GM21619 (cell line): ENCODE measurements around the gene CKAP2L.

ENCODE experiments used
- ATAC-seq: cut with Tn5 transposase; IDR thresholded peaks from one replicate; pipeline ENCODE4 v1.9.1; 2021; ENCODE audit not compliant: unreplicated experiment

Gene CKAP2L

DNA sequence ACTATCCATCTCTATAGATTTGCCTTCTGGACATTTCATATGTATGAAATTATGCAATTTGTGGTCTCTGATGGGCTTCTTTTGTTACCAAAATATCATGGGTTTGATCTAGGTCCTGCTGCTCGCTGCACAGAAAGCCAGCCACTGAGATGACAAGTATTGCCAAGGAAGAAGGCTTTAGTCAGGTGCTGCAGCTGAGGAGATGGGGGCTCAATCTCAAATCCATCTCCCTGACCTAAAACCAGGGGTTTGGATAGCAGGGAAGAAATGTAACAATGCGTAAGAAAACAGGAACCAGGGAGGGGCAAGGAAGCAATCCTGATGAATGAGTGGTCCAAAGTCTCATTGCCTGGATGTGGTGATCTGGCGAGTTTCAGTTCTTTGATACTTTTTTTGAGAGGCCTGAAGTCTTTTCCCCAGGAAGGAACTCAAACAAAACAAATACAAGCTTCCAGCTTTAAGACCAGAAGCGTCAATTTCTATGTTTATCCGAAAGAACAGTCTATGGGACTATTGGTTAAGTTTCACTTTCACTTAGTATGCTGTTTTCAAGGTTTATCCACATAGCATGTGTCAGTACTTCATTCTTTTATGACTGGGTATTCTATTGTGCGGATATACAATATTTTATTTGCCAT lies 3.4 kb upstream of the CKAP2L start:
- ATAC-seq: no peak

DNA sequence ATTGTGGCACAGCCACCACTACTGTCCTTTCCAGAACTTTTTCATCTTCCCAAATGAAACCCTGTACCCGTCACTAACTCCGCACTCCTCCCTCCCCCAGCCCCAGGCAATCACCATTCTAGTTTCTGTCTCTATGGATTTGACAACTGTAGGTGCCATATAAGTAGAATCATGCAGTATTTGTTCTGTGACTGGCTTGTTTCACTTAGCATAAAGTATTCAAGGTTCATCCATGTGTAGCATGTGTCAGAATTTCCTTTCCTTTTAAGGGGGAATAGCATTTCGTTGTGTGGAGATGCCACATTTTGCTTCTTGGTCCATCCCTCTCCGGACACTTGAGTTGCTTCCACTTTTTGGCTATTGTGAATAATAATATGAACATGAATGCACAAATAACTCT lies 842 bp upstream of the CKAP2L start:
- ATAC-seq: no peak

DNA sequence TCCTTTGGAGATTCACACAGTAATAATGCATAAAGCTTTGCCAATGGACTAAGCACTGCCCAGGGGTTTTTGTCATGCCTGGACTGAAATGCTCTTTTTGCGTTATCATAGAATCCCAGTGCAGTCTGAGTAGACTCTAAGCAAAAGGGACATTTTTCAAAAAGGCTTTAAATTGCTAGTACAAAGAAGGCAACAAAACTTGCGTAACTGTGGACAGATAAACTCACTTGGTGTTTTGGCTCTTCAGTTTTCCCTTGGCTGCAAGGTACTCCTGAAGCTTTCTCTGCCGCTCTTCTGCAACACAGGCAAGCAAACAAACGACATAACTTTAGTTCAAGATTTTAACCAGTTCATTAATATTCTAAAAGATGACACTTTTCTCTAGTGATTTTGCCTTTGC lies 2.1 kb downstream of the CKAP2L start:
- no peak for ATAC-seq

DNA sequence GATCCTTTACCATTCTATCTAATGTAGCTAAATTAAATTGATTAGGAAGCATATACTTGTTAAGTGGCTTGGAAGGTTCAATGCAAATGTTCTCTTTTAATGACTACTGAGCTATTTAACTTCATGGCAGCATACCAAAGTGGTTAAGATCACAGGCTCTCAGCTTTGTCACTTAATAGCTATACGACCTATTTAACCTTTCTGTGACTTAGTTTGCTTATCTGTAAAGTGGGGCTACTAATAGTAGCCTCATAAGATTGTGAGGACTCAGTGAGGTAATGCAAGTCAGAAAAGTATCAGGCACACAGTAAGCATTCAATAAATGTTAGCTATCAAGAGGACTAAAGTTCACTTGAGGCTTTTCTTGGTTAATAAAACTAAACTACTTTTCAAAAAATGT lies 4.3 kb downstream of the CKAP2L start:
- no peak for ATAC-seq

DNA sequence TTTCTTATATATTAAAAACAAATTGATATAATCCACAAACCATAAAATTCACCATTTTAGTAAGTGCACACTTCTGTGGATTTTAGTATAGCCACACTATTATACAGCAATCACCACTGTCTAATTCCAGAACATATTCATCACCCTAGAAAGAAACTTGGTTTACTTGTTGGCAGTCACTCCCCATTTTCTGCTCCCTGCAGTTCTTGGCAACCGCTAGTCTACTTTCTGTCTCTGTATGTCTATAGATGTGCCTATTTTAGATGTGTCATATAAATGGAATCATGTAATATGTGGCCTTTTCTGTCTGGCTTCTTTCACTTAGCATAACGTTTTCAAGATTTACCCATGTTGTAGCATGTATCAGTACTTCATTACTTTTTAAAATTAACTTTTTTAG lies 5.7 kb downstream of the CKAP2L start:
- no peak for ATAC-seq

DNA sequence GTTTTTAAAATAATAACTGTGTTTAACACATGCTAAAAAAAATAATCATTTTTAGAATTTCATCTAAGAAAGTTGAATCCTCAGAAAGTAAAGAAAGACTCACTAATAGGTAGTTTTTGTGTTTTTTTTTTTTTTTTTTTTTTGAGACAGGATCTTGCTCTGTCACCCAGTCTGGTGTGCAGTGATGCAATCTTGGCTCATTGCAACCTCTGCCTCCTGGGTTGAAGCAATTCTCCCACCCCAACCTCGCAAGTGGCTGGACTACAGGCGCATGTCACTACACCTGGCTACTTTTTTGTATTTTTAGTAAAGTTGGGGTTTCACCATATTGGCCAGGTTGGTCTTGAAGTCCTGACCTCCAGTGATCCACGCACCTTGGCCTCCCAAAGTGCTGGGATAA lies 7.1 kb downstream of the CKAP2L start:
- ATAC-seq: no peak

DNA sequence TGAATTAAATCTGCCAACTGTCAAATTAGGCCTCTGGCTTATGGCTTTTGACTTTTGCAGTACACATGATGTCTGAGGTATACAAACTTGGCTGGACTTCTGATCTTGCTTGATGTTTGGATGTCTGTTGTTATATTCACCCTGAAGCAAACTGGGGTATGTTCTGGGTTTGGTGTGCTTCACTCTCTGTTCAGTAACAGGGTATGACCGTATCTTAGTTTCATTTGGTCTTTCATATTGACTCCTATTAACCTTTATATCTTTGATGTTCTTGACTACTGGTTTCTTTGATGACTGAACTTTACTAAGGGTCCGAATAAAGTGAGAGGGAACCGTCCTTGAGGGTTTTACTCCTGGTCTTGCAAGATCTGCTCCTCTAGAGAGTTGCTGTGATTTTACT lies 8.2 kb downstream of the CKAP2L start:
- no peak for ATAC-seq

DNA sequence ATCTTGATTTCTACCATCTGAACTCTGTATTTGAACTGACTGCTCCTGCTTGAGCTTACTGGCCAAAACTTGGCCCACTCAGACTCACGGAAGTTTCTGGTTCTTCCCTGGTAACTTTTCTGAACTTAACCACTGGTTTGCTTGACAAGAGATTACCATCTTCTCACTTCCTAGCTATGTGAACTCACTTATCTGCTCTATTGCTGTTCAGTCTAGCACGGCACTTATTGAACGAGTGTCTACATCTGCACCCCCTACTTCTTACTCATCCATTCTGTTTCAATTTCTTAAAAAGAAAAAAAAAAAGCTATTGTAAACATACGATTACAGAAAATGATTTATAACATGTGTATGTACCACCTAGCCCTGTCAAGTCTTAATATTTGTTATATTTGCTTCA lies 9.0 kb downstream of the CKAP2L start:
- ATAC-seq: no peak

DNA sequence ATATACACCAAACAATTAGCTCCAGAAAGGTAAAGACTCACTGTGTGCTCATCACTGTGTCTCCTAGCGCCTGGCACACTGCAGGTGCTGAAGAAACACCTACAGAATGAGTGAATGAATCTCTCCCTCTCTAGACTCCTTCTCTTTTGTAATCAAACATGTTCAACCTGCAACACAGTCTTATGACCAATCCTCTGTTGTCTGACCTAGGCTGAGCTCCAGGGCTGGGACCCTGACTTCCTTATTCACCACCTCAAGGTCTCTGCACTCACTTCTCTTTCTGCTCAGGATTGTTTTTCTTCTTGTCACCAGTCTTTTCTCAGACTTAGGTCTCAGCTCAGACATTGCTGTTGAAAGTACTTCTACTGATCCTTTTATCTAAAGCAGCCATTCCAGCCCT lies 9.8 kb downstream of the CKAP2L start:
- no peak for ATAC-seq

DNA sequence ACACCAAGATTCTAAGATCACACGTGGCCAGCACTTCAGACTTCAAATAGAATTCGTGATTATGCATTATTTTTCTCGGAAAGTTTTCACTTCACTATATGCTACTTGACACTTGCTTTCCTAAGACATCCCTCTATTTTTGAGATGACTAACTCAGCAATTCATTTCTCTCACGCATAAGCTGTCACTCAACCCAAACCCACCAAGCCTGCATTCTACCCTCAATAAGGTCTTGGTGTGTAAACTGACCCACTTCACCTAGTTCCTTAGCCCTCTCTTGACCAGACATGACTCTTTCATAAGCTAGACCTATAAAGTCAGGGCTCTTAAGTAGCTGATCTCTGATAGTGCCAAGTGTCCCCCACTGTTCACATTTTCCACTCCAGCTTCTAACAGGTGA lies 11.7 kb downstream of the CKAP2L start:
- no peak for ATAC-seq

DNA sequence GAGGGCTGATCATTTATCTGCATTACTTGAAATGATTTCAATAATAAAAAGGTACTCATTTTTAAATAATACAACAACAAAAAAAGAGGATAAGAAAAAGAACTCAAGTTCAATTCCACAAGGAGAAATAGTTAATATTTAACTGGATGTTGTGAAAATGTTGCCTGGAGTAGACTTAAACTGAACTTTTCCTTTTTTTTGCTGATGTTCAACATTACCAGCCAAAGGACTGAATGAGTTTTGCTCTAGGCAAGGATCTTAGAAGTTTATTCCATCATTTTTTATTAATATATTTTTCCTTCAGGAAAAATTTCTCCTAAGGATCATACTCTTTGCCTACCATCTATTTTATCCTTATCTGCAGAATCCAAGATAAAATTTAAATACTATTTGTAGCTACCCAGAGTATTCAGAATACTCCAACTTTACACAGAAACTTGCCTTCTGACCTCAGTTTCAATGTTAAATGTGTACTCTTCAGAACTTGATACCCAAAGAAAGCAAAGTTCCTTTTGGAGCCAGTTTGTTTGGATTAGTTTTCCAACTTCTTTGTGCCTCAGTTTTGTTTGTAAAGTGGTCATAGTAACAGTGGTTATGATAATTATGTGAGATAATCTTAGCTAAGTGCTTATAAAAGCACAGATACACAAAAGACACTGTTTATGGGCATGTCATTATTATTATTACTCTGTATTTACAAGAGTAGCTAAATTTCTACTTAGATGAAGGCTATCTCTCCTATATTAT lies 12.8 kb downstream of the CKAP2L start:
- no peak for ATAC-seq

DNA sequence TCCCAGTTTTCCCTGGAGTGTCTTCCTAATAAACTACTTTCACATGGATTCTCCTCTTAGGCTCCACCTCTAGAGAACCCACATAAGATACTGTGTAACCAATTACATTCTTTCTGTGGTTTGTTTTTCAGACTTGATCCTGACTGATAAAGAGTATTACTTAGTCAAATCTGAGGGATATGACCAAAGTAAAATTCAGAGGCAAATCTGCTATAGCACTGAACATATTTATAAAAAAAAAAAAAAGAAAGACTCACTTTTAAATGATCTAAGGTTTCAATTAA lies 13.9 kb downstream of the CKAP2L start:
- no peak for ATAC-seq

DNA sequence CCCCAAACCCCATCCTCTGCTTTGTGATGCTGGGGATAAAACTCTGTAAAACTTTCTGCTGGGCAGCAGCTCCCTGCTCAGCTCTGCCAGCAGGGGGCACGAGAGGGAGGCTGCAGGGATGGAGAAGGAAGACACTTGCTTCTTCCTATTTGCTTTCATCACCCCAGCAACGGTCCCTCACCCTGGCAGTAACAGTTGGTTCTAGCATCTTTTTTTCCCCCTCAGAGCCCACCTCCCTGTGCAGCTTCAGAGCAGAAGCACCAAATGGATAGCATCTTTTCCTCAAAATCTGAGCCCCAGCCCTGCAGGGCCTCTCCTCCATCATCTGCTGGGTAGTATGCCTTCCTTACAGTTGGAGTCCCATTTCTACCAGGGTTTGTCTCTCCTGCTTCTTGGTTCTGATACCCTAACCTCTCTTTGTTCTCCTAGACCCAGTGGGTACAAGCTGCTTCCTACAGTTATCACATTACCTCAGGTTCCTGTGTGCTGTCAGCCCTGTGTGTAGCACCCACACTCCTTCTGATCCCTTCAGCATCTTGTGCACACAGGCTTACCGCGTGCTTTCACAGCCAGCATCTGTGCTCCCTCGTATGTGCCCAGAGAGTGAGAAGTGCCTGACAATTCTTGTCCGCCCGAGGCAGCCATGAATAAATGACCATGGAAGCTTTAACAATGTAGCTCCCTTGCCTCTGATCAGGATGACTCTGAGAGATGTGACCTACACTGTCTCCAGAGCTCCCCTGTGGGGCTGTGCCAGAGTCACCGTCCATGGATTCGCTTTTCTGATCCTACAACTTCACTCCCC lies 14.5 kb downstream of the CKAP2L start:
- ATAC-seq: no peak

DNA sequence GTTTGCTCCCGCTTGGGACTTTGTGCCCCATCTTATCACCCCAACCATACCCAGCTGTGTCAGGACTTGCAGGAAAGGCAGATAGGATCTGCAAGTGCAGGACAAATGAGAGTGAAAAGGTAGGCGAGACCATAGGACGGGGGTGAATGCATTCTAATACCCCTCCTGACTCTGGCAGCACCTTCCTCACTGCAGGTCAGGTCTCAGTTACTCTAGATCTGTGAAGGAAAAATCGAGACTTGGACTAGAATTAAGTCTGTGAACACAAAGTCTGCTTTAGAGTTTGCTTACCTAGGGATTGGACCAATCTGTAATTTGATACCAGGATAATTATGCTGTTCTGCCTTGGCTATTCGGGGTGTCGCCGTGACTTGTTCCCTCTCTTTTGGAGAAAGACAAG lies 23.9 kb downstream of the CKAP2L start:
- no peak for ATAC-seq

DNA sequence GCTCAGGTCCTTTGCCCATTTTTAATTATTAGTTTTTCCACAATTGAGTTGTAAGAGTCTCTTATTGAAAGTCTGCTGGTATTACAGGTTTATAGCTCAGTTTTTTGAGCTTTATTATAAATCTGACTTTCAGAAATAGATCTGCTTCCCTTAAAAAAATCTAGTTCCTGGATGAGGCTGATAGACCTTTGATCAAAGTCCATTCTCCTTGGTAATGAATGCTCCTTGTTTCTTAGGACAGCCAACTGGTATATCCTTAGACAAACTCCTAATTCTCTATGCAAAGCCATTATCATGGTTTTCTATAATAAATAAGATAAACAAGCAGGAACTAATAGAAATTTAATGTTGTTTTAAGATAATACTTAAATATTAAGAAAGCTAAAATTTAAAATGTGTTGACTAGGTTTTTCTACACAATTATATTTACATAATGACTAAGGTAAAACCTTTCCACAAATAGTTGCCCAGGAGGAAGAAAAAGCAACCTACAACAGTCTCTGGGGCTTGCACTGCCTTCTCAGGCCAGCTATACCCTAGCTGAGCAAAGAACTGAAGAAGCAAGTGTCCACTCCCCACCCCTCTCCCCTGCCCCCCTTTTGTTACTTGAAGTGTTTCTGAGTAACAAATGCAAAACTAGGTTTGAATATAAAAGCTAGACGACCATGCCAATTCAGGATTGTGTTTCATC lies 26.7 kb downstream of the CKAP2L start:
- ATAC-seq: no peak

DNA sequence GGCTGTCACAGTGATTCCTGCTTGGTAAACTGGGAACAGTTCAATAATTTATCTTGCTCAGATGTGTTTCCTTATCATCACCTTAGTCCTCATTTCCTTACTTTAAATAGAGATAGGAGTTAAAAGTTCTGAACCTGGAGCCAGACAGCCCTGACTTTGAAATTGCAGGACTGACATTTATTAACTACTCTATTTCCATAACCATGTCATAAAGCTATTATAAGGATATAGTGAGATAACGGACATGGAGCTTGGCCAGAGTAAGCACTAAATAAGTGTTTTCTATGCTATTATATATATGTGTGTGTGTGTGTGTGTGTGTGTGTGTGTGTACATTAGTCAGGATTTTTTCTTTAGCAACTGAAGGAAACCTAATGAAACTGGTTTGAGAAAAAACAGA lies 30.5 kb downstream of the CKAP2L start:
- ATAC-seq: no peak

DNA sequence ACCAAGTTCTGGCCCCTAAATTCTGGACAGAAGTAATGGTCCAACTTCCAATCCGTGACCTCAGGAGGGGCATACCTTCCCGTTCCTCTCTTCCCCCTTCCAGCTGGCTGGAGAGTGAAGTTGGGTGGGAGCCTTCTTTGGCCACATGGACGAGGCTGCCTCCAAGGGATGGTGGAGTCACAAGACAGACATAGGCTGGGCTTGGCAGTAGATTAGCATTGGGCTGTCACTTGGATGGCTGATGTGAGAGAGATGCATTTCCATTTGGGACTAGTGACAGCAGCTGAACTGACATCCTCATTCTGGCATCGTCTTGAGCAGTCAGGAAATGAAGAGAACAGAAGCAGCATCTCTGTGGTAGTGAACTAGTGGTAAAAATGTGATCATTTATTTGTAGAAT lies 31.0 kb downstream of the CKAP2L start:
- no peak for ATAC-seq

DNA sequence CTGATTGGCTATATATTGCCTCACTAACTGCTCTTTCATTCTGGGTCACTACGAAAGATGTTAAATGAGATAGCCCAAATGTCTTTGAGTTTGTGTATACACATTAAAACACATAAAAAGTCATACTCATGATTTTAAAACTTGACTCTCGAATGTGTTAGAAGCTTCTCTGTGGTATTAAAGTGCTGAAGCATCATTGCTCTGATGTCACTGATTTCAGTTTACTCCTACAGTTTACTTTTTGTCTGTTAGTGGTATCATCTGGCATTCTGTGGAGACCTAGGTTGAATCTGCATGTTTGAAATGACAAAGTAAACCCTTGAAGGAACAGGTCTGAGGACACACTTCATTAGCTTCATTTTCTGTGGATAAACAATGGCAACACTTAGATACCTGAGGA lies 32.9 kb downstream of the CKAP2L start:
- ATAC-seq: no peak

DNA sequence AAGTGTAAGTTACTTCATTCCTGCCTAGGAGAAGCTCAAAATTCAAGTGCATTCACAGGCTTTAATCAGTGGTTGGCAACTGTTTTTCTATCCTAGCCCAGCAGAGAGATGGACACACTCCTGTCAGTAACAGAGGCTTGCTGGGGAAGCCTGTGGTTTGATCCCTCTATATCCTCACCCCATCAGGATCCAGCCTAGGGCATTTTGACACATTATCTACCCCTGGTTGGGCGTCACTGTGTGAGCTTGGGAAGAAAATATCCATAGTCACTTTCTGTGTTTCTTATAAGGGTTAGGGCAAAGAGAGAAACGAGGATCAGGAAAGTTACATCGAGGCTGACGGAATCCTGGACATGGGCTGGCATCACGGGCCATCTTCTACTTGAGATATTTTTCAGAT lies 33.6 kb downstream of the CKAP2L start:
- no peak for ATAC-seq

DNA sequence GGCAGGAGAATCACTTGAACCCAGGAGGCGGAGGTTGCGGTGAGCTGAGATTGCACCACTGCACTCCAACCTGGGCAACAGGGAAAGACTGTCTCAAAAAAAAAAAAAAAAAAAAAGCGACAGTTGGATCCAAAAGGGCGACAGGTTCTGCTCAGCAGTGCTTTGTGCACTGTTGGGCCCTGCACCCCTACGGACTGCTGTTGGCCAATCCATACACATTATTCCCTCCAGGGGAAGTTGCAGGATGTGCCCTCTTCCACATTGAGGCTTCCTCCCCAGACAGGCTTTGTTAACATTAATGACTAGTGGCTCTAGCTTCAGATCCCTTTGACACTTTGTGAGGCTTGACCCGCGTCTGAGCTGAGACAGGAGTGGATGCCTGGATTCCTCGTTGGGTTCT lies 34.2 kb downstream of the CKAP2L start:
- no peak for ATAC-seq

DNA sequence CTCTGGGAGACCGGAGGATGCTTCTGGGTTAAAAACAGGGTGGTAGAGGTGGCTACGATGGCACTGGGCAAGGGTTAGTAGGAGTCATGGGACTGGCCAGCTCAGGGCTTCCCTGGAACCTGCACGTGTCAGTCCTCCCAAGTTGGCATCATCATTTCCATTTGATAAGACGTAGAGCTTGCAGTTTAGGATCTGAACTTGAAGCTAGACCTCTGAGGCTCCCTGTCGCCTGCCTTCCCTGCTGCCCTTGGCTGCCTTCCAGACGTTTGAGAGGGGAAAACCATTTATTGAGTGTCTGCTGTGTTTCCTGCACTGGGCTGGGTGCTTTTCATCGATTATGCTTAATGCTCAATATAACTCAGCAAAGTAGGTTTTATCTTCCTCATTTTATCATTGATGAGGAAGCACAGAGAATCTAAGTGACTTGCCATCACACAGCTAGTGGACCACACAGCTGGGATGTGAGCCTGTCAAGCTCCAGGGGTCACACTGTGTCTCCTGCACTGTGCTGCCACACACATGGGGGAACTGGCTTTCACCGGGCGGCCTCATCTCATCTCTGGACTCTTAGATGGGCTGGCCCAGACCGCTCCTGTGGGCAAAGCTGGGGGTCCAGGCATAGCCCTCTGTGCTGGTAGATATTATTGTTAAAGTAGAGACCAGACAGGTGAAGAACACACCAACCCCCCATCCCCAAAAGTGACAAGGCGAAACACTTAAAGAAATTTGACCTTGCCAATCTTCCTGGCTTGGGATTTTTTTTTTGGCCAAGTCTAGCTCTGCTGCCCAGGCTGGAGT lies 35.8 kb downstream of the CKAP2L start:
- ATAC-seq: no peak
